ENCODE measurements around the gene STIP1. TPM values are rescaled to one million over a fixed set of nuclear protein-coding genes. Genes with fewer than 3 reads are reported as not detected.
"Not testable (repeated sequence)": the region's sequence is repeated elsewhere in the genome, so short reads cannot be mapped to it uniquely, and the experiment has no call there.

The STIP1 gene
- total RNA-seq, 1 donor from 2014 or later: 33.9 TPM

DNA sequence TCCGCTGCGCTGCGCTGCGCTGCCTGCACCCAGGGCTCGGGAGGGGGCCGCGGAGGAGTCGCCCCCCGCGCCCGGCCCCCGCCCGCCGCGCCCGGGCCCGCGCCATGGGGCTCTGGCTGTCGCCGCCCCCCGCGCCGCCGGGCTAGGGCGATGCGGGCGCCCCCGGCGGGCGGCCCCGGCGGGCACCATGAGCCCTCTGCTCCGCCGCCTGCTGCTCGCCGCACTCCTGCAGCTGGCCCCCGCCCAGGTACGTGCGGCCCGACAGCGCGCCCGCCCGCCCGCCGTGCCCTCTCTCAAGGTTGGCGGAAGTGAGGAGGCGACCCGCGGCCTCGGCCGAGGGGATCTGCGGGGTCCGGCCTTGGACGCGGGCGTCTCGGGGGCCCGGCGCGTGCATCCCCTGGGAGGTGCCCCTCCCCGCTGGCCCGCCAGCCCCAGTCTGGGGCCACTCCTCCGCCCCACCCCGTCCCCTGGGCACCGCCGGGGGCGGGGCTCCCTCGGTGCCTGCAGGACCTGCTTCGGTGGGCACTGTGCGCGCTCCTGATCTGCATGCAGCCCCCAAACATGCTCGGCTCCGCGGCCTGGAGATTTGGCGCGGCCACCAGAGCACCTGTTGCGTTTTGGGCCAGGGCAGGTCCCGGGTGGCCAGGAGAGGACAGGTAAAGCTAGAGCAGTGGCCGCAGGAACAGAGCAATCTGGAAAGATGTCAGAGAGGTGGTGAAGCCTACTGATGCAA lies 48.8 kb downstream of the STIP1 start:
- peak; percentile 39 for ATAC-seq
- DNase-seq (ENCODE audit: low spot score): no peak

- DNase-seq (ENCODE audit: low spot score): no peak
- no peak for ATAC-seq
Measured at GRCh38 chr11:64235437-64236161, 49.6 kb downstream of the STIP1 start.

- DNase-seq (ENCODE audit: low spot score) (peak; percentile 97), ATAC-seq (peak; percentile 41)
Measured at GRCh38 chr11:64237484-64237951, 51.5 kb downstream of the STIP1 start.

DNA sequence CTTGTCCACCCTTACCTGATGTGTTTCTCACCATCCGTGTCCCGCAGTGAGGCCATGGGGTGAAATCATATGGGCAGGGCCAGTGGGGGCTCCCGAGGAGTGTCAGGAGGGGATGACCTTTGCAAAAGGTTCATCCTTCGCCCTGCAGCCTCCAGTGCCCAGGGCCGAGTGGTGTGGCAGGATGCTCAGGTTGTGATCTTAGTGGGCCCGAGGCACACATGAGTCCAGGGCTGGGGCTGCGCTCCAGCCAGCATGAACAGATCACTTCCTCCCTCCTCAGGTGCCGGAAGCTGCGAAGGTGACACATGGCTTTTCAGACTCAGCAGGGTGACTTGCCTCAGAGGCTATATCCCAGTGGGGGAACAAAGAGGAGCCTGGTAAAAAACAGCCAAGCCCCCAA lies 52.1 kb downstream of the STIP1 start:
- ATAC-seq: no peak
- no peak for DNase-seq (ENCODE audit: low spot score)

GRCh38 chr11:64238999-64239398 lies 53.0 kb downstream of the STIP1 start:
- DNase-seq (ENCODE audit: low spot score) (no peak), ATAC-seq (no peak)

- no peak for DNase-seq (ENCODE audit: low spot score)
- ATAC-seq: no peak
Measured at GRCh38 chr11:64239662-64240434, 53.9 kb downstream of the STIP1 start.

GRCh38 chr11:64240435-64241240 lies 54.7 kb downstream of the STIP1 start, which contains the start of gene FKBP2:
Gene FKBP2 (plus strand): TSS chr11:64241095. CDS start chr11:64242388, 1,293 bp downstream.
- ATAC-seq: peak; percentile 64
- peak; percentile 99 for DNase-seq (ENCODE audit: low spot score)

GRCh38 chr11:64241241-64241490 lies 55.2 kb downstream of the STIP1 start:
- DNase-seq (ENCODE audit: low spot score) (peak; percentile 100), ATAC-seq (peak; percentile 78)

DNA sequence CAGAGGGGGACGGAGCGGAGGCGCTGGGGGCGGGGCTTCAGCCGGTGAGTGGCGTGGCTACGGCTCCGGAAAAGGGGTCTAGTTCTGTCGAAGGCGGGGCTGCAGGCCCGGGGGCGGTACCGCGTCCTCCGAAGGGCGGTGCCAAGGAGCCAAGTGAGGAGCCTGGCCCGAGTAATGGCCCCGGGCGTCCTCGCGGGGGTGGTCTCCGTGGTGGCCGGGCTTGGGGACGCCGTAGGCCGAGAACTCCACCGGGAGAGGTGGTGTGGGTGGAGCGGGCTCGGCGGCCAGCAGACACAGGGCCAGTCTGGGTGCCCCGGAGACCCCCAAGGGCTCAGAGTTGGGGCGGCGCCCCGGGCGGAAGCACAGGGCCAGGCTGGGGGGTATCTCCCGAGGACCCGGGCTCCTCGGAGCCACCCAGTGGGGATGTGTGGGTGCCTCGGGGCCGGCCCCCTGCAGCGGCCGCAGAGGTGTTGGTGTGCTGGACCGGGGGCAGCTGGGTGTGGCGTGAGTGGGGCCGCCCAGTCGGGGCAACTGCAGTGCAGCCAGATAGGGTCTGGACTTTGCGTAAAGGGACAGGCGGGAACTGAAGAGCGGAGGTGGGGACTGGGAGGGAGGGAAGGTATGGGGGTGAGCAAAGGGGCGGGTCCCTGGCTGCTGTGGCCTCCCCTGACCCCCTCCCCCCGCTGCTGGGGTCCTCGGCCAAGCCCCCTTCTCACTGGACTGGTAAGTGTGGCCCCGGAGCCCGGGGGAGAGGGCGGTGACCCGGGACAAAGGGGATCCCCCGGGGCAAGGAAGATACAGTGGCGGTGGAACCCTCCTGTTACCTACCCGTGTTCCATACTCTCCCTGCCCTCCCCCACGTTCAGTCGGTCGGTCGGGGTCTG lies 55.8 kb downstream of the STIP1 start:
- peak; percentile 77 for DNase-seq (ENCODE audit: low spot score)

DNA sequence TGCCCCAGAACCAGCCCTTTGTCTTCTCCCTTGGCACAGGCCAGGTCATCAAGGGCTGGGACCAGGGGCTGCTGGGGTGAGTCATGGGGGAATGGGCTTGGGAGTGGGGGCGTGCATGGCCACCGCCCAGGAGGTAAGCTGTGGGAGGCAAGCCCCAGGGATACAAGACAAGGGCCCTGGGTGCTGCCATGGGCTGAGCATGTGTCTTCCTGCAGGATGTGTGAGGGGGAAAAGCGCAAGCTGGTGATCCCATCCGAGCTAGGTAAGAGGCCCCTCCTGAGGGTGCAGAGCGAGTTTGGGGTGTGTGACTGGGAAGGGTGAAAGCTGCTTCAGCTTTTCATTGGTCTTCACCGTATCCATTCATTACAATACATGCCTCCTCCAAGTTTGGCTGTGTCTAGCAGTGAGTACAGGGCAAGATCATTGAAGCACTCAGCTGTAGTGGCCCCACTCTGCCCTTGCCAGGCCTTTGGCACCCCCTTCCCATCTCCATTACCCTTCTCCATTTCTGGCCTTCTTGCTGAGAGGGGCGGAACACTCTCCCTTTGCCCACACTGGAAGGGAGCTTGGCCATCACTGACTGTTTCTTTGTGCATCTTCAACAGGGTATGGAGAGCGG lies 57.4 kb downstream of the STIP1 start:
- DNase-seq (ENCODE audit: low spot score) (no peak), ATAC-seq (no peak)

More for the DNA sequence above, 55.8 kb downstream of the STIP1 start:
- ATAC-seq: peak; percentile 26

DNA sequence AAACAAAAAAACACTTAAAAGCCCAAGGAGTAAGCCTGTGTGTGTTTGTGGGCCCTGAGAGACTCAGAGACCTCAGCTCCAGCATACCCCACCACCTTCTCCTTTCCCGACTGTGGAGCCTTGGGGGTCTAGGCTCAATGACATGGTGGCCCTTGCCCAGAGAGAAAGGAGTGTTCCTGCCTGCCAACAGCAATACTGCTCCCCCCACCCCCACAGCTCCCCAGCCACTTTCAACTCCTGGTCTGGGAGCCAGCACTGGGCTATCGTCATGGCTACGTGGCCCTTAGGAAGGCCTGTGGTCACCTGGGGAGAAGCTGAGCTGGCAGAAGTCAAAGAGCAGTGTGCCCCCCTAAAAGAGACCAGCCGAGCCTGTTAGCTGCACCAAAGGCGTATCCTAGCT lies 58.1 kb downstream of the STIP1 start:
- no peak for DNase-seq (ENCODE audit: low spot score)
- ATAC-seq: no peak

DNA sequence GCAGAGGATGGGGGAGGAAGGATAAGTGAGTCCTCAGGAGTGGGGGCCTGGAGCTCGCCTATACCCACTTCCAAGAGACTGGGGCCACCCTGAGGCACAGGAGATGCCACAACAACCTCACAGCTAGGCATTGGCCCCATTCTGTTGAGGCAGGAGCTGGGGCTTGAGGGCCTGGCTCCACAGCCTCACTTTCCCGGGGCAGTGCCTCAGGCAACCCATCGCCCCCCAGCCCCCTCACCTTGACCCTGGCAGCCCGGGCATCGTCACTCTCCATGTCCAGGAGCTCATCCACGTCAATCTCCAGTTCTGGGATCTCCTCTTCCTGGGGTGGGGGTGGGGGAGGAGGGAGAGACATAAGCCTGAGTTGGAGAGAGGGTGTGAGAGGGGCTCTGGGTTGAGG lies 59.0 kb downstream of the STIP1 start:
- no peak for DNase-seq (ENCODE audit: low spot score)
- ATAC-seq: no peak

DNA sequence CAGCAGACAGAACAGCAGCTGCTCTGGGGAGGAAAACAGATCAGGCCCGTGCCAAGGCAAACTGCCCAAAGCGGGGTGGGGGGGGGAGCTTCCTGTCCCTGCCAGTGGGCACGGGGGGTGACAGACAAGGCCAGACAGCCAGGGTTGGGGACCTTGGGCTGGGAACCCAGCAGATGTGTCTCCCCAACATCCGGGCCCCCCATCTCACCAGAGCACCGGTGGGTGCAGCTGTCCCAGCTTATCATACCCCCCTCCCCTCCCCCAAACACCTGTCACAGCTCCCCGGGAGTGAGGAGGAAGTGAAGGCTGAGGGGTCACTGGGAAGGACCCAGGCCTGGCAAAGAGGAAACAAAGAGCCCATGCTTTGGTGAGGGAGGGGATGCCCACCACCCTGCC lies 59.4 kb downstream of the STIP1 start:
- DNase-seq (ENCODE audit: low spot score) (peak; percentile 68), ATAC-seq (no peak)

DNA sequence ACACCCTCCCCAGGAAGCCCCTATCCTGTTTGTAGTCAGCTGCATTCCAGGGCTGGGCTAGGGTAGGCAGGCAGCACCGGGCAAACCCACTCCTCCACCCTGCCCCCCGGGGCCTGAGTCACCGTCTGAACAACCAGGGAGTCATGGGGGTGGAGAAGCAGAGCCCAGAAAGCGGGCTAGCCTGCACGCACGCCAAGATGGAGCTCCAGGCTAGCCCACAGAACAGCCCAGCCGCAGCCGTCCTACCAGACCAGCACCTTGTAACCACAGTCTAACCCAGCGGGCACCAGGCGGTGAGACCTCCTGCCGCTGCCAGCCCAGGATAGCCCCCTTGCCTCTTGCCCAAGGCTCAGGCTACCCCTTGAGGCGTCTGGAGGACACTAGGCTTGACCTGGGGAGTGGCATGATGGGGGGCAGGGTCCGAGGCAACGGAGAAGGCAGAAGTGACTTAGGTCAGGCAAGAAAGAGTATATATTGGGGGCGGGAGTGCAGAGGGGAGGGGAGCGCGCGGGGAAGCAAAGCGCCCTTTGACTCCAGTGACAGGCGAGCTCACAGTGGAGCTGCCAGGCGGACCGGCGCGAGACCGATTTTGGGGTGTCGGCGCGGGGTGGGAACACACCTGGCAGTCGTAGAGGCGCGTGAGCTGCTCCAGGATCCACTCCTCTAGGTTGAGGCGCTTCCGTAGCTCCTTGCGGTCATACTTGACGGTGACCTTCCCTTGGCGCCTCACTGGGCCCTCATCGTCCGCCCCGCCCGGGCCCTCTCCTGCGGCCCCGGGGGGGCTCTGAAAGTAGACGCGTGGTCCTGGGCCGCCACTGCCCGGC lies 60.0 kb downstream of the STIP1 start:
- peak; percentile 3 for ATAC-seq
- DNase-seq (ENCODE audit: low spot score): peak; percentile 67

DNA sequence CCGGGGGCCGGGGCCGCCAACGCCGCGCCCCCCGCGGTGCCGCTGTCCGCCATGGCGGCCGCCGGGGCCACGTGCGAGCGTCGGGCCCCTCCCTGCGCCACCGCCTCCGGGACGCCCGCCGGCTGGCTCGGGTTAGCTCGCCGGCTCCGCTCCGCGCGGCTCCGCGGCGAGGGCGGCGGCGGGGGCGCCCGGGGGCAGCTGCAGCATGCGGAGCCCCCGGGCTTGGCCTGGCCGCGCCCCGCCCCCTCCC lies 60.6 kb downstream of the STIP1 start:
- not testable (repeated sequence) for DNase-seq (ENCODE audit: low spot score); ATAC-seq

DNA sequence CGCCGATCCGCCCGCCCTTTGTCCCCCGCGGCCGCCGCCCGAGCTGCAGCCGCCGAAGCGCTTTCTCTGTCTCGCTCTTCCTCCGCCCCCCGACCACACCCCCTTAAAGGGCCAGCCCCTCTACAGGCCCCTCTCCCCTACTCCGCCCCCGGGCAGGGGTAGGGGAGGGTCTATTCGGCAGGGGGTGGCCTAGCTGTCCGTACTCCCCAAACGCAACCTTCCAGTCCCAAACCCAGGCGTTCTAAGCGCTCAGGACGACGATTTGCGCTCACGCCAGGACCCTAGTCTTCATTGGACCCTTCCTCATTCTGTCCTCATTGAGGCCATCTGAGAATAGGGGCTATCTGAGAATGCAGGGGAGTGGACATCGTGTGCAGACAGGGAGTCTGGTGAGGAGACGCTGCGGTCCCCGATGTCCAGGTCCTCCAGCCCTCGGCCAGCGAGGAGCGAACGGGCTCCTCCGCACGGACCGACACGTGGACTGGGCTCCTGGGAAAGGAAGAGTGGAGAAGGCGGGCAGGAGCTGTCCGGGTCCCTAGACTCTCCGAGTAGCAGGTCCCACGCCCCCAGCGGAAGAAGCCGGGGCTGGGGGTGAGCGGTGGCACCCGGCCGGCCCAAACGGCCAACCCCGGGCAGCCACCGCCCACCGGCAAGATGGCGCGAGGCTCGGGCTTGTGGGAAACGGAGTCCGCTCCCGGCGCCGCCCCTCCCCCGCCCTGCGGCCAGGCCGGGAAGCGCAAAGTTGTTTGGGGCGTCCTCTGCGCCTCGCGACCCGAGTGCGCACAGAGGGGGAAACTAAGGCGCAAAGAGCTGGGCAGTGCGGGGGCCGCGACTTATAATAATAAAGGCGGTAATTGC lies 61.1 kb downstream of the STIP1 start, which contains the start of gene PPP1R14B:
Gene PPP1R14B (minus strand): TSS at position 73 of the 858 bp plus-strand sequence. CDS start 270 bp downstream, outside the sequence.
- DNase-seq (ENCODE audit: low spot score) (peak; percentile 92), ATAC-seq (peak; percentile 72)

DNA sequence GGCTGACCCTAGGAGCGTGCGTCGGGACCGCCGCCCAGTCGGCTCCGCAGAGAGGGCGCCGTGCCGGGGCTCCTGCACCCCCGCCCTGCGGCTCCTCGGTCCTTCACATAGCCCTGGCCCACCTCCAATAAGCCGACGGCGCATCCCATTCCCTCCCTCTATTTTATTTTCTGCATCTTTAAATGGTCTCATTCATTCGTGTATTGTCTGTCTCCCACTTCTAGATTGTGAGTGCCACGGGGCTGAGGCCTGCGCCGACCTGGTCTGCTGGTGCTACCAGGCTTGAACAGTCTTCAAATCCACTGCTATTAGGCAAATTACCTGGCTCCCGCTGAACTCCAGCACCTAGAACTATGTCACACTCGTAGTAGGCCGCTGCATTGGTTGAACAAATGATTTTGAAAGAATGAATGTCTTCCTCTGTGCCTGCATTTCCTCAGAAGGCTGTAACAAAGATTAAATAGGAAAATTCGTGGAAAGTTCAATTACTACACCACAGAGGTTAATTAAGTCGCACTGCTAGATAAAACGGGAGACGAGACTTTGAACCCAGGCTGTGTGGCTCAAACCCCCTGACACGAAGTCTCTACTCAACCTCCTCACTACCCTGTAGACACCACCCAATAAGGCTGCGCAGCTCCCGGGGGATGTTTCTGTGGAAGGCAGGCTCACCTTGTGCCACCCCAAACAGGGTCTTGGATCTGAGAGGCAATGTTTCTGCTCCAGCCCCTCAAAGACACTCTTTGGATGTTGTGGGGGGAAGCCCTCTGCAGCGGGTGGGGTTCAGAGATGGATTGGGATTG lies 62.0 kb downstream of the STIP1 start:
- no peak for DNase-seq (ENCODE audit: low spot score)
- peak; percentile 1 for ATAC-seq
